Stimulated activated naive CD8-positive, alpha-beta T cell treated with anti-CD3 and anti-CD28 coated beads, Interleukin-15, Interleukin-2, amounts not matched to agents 100 ng/mL and 50 ng/mL, for 24 hours (primary cell): ENCODE results near the gene RFC1.
"Not testable (repeated sequence)": the region's sequence is repeated elsewhere in the genome, so short reads cannot be mapped to it uniquely, and the experiment has no call there.

Experiments
- H3K27ac Mint-ChIP-seq: one replicate; pipeline ENCODE4 v1.8.0; 2021; ENCODE audit warnings: mild to moderate bottlenecking, mixed read lengths
- H3K27me3 Mint-ChIP-seq: one replicate; pipeline ENCODE4 v1.8.0; 2021; ENCODE audit warnings: mixed read lengths
- H3K36me3 Mint-ChIP-seq: one replicate; pipeline ENCODE4 v1.8.0; 2021; ENCODE audit warnings: low read depth, mixed read lengths
- H3K4me1 Mint-ChIP-seq: one replicate; pipeline ENCODE4 v1.8.0; 2021; ENCODE audit warnings: low read depth, mixed read lengths
- H3K4me3 Mint-ChIP-seq: one replicate; pipeline ENCODE4 v1.8.0; 2021; ENCODE audit warnings: mild to moderate bottlenecking, mixed read lengths
- H3K9me3 Mint-ChIP-seq: one replicate; pipeline ENCODE4 v1.8.0; 2021; ENCODE audit warnings: mixed read lengths

Gene RFC1

DNA sequence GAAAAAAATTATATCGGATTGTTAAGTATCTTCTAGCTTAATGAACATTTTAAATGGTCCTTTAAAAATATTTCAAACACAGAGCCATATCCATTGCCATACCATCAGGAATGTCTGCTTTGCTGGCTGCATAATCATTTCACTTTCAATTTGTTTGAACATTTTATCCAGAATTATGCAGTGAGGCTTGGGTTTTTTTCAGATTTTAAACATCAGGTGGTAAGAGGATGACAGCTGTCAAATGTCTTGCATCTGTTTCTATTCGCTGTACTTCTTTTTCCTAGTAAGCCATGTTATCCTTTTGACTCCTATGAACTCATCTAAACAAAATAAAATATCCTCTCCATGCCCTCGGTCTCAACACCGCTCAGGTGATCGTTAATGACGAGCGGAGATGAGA lies 802 bp downstream of the RFC1 start:
- Mint-ChIP-seq H3K4me1 (peaks cover 48% of the 10 kb centered on the region), H3K27ac (peak overlapping the region; percentile 95), H3K4me3 (peak overlapping the region; percentile 99), H3K36me3 (peaks cover 22% of the 10 kb centered on the region), H3K9me3 (peaks cover 2% of the 10 kb centered on the region), H3K27me3 (no peaks in the 10 kb centered on the region)

DNA sequence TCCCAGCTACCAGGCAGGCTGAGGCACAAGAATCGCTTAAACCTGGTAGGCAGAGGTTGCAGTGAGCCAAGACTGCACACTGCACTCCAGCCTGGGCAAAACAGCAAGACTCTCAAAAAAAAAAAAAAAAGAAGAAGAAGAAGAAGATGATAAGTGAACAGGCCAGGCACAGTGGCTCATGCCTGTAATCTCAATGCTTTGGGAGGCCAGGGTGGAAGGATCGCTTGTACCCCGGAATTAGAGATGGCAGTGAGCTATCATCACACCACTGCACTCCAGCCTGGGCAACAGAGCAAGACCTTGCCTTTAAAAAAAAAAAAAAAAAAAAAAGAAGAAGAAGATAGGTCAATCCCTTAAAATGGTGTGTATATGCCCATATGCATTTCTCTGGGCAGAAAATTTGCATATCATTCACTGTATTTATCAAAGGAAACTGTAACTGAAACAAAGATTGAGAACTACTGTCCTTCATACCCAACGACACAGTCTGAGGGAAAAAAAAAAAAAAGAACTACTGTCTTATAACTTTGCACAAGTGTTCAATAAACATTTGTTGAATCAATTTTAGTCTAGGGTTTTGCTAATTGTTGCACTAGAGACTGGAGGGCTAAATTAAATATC lies 2.3 kb downstream of the RFC1 start:
- peaks cover 25% of the 10 kb centered on the region for H3K36me3 Mint-ChIP-seq
- peak overlapping the region; percentile 85 for H3K27ac Mint-ChIP-seq
- H3K4me1 Mint-ChIP-seq = peaks cover 53% of the 10 kb centered on the region
- peak overlapping the region; percentile 99 for H3K4me3 Mint-ChIP-seq
- no peaks in the 10 kb centered on the region for H3K9me3 Mint-ChIP-seq
- H3K27me3 Mint-ChIP-seq = no peaks in the 10 kb centered on the region

DNA sequence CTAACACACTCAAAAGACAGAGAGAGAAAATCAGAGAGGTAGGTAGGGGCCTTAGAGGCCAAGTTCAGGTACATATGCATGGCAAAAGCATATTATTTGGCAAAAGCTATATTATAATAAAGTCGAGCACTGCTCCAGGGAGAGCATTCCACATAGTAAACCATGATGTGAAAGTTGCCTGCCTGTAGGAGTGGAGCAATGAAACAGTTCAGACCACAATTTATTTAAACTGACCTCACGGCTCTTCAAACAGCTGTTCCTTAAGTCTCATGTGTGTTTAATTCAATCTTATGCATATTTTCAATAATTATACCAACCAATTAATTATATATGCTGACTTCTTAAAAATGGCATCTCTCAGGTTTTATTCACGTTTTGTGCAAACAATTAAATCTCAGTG lies 3.3 kb downstream of the RFC1 start:
- H3K9me3 Mint-ChIP-seq = no peaks in the 10 kb centered on the region
- peaks cover 33% of the 10 kb centered on the region for H3K36me3 Mint-ChIP-seq
- peaks cover 64% of the 10 kb centered on the region for H3K4me1 Mint-ChIP-seq
- no peaks in the 10 kb centered on the region for H3K27me3 Mint-ChIP-seq
- peak overlapping the region; percentile 33 for H3K4me3 Mint-ChIP-seq
- peak overlapping the region; percentile 34 for H3K27ac Mint-ChIP-seq

DNA sequence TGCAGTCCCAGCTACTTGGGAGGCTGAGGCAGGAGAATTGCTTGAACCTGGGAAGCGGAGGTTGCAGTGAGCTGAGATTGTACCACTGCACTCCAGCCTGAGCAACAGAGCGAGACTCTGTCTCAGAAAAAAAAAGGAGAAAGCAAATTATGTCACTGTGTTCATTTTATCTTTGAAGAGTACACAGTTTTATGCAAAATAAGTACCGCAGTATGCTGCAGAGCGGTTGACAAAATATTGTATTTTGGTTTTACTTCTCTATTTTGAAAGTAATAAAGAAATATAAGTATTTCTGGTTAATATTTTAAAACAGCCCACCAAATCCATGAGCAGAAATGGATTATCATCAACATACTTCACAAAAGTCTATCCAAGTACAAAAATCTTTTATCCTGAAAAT lies 5.6 kb downstream of the RFC1 start:
- Mint-ChIP-seq H3K36me3 (peaks cover 33% of the 10 kb centered on the region), H3K4me1 (peaks cover 78% of the 10 kb centered on the region)
- H3K27me3 Mint-ChIP-seq, H3K27ac Mint-ChIP-seq, H3K9me3 Mint-ChIP-seq, H3K4me3 Mint-ChIP-seq: not testable (repeated sequence)

DNA sequence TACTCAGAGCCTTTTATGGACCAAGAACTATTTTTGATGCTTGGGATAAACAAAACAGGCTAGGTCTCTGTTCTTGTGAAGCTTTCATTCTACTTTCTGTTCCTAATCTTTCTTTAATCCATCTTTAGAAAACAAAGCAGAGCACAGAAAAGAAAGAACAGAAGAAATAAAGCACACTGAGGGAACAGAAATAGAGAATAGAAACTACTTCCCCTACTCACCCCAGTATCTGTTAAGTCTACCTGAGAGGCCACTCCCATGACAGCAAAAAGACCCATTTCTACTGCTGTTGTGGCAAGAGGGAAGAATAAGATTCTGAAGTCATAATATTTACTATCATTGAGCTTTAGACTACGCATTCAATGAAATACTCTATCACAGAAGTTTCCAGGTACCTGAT lies 9.2 kb downstream of the RFC1 start:
- Mint-ChIP-seq H3K36me3 (peaks cover 33% of the 10 kb centered on the region), H3K4me1 (peaks cover 80% of the 10 kb centered on the region), H3K9me3 (no peaks in the 10 kb centered on the region), H3K4me3 (peak overlapping the region; percentile 48), H3K27ac (peak overlapping the region; percentile 88), H3K27me3 (no peaks in the 10 kb centered on the region)

DNA sequence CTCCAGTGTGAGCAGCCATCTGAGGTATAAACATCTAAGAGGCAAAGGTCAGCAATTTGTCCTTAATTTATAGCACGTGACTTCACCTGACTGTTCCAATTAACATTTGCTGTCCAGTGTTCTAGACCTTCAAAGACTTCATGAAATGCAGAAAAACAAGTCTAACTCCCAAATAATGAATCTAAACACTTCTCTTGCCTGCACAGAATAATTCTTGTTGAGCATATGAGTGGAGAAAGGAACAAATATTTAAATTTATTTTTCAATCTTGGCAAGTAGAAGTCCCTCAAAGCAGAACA lies 12.0 kb downstream of the RFC1 start:
- peak overlapping the region; percentile 81 for H3K4me3 Mint-ChIP-seq
- H3K9me3 Mint-ChIP-seq = peaks cover 3% of the 10 kb centered on the region
- peaks cover 95% of the 10 kb centered on the region for H3K4me1 Mint-ChIP-seq
- peak overlapping the region; percentile 97 for H3K27ac Mint-ChIP-seq
- H3K27me3 Mint-ChIP-seq = no peaks in the 10 kb centered on the region
- H3K36me3 Mint-ChIP-seq = peaks cover 53% of the 10 kb centered on the region

DNA sequence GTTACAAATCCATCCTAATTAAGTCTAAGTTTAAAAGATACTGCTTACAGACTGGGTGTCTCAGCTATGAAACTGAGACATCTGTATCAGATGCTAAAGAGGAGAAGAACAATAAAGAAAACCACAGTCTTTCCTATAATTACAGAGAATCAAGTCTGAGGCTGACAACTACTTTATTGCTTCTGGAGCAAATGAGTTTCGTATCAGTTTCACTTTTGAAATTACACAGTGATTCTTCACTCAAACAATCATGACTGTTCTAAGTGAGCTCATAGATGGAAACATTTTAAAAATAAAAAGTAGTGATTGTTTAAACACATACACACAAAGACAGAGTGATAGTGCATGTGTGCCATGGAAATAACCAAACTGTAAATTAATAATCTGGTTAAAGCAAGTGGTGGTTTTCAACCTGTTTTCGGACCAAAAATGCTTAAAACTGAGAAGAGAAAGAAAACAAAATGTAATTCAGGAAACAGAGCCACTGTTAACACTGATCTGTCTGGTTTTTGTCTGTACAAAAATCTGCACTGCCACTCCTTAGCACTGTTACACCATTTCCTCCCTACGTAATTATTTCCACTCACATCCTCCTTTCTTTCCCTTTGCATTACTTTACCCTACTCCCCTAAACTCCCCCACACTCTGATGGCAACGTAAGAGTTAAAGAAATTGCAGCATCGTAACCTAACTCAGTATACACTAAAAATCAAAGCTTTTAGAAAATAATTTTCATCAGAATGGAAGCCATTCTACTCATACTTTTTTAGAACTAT lies 12.5 kb downstream of the RFC1 start:
- H3K4me3 Mint-ChIP-seq = peak overlapping the region; percentile 81
- peaks cover 52% of the 10 kb centered on the region for H3K36me3 Mint-ChIP-seq
- peak overlapping the region; percentile 97 for H3K27ac Mint-ChIP-seq
- H3K9me3 Mint-ChIP-seq = peaks cover 3% of the 10 kb centered on the region
- peaks cover 95% of the 10 kb centered on the region for H3K4me1 Mint-ChIP-seq
- H3K27me3 Mint-ChIP-seq = no peaks in the 10 kb centered on the region

DNA sequence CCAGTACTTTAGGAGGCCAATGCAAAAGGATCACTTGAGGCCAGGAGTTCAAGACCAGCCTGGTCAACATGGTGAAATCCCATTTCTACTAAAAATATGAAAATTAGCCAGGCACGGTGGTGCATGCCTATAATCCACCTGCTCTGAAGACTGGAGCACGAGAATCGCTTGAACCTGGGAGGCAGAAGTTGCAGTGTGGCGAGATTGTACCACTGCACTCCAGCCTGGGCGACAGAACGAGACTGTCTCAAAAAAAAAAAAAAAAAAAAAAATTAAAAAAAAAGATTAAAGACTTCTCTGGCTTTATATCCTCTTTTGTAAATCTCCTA lies 13.0 kb downstream of the RFC1 start:
- Mint-ChIP-seq H3K27ac (peak overlapping the region; percentile 97), H3K36me3 (peaks cover 52% of the 10 kb centered on the region), H3K4me1 (peaks cover 95% of the 10 kb centered on the region), H3K4me3 (peak overlapping the region; percentile 81)
- not testable (repeated sequence) for H3K27me3 Mint-ChIP-seq, H3K9me3 Mint-ChIP-seq

DNA sequence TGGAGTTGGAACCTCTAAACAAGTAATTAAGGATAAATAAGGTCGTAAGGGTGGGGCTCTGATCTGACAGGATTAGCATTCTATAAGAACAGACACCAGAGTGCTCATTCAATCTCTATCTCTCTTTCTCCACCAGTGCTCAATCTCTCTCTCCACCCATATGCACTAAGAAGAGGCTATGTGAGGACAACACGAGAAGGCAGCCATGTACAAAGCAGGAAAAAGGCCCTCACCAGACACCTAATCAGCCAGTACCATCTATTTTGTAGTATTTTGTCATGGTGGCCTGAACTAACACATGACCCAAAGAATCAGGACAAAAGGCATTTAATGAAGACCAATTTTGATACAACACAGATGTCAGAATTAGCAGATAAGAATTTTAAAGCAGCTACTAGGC lies 16.8 kb downstream of the RFC1 start:
- Mint-ChIP-seq H3K4me3 (no peak overlapping the region), H3K4me1 (peaks cover 74% of the 10 kb centered on the region), H3K36me3 (peaks cover 67% of the 10 kb centered on the region), H3K9me3 (peaks cover 3% of the 10 kb centered on the region), H3K27me3 (no peaks in the 10 kb centered on the region), H3K27ac (peak overlapping the region; percentile 75)

DNA sequence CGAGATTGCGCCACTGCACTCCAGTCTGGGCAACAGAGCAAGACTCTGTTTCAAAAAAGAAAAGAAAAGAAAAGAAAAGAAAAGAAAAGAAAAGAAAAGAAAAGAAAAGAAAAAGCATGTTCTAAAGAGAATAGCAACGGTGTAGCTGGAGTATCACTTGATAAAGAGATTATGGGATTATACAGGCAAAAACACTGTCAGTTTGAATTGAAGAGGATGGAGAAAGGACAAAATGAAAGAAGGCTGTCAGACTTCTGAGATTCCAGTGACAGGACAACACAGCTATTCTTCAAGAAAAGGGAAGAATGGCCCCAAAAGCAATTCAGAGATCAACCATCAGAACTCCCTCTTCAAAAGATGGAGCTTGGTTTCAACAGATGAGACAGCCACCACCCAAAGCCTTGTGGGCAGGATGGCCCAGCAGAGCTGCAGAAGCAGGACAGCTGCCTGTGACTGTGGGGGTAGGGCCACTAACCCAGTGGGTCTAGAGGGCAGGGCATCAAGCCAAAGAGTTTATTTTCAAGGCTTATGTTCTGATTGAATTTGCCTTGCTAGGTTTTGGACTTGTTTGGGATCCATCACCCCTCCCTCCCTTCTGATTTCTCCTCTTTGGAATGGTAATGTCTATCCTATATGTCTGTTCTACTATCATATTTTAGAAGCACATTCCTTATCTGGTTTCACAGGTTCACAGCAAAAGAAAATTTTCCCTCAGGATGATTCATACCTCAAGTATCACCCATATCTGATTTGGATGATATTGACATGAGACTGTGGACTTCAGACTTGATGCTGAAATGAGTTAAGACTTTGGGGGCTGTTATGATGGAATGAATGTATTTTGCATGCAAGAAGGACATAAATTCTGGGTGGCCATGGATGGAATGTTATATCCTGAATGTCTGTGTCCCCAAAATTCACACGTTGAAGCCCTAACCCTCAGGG lies 17.5 kb downstream of the RFC1 start:
- H3K4me3 Mint-ChIP-seq = peak overlapping the region; percentile 55
- peaks cover 3% of the 10 kb centered on the region for H3K9me3 Mint-ChIP-seq
- peaks cover 67% of the 10 kb centered on the region for H3K4me1 Mint-ChIP-seq

DNA sequence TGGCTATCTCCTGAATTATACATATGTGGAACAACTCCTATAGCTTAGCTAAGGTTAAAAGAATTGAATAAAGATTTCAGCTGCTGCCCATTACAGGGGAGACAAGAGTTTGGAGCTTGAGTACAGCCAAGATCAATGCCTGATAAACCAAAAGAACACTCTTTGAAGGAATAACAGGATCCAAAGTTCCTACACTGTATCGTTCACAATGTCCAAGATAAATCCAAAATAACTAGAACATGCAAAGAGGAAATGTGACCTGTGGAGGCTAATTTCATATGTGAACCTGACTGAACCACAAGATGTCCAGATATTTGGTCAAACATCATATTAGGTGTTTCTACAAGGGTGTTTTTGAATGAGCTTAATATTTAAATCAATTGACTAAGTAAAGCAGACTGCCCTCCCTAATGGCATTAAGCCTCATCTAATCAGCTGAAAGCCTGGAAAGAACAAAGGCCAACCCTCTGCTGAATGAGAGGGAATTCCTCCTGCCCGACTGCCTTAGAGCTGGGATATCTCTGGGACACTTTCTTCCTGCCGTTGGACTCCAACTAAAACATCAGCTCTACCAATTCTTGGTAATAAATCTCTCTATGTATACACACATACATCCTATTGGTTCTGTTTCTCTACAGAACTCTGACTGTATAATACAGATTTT lies 19.2 kb downstream of the RFC1 start:
- no peaks in the 10 kb centered on the region for H3K27me3 Mint-ChIP-seq
- peak overlapping the region; percentile 43 for H3K27ac Mint-ChIP-seq
- no peak overlapping the region for H3K4me3 Mint-ChIP-seq
- peaks cover 55% of the 10 kb centered on the region for H3K4me1 Mint-ChIP-seq
- peaks cover 79% of the 10 kb centered on the region for H3K36me3 Mint-ChIP-seq
- H3K9me3 Mint-ChIP-seq = peaks cover 3% of the 10 kb centered on the region

More for the DNA sequence above, 17.5 kb downstream of the RFC1 start:
- H3K27me3 Mint-ChIP-seq = no peaks in the 10 kb centered on the region
- peak overlapping the region; percentile 75 for H3K27ac Mint-ChIP-seq
- peaks cover 67% of the 10 kb centered on the region for H3K36me3 Mint-ChIP-seq

DNA sequence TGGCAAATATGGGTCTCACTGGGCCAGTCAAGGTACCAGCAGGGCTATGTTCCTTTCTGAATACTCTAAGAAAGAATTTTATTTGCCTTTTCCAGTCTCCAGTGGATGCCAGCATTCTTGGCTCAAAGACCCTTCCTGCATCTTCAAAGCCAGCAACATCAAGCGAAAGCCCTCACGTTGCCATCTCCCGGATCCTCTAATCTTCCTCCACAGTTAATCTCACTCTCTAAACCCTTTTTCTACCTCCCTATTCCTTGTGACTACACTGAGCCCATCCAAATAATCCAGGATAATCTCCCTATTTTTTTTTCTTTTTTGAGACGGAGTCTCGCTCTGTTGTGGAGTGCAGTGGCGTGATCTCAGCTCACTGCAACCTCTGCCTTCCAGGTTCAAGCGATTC lies 23.4 kb downstream of the RFC1 start:
- Mint-ChIP-seq H3K4me3 (no peak overlapping the region), H3K9me3 (no peaks in the 10 kb centered on the region), H3K27ac (no peak overlapping the region), H3K4me1 (peaks cover 45% of the 10 kb centered on the region), H3K27me3 (no peaks in the 10 kb centered on the region), H3K36me3 (peaks cover 79% of the 10 kb centered on the region)

DNA sequence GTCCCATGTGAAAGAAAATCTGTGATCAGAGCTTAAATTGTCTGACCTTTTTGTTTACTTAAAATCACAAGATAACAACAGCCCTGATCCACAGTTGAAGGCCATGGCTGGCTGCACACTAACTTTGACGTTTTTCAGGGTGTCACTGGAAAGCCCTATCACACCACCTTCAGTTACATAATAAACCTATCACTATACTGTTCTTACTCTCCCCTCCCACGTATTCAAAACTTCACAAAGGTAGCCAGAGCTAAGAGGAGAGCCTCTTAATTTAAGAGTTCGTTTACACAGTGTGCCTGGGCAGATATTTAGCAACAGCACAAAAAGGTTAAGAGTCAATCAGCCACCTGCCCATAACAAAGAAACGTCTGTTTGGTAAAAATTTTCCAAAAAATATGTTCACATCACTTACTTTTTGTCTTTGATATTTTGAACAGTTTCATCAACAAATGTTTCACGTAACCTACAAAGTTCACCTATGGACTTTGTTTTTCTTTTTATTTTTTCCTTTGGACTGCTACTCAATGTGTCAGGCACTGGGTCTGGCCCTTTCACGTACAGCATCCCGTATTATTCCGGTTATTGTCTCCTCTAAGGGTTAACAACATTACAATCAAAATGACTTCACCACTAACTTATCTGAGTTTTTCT lies 25.0 kb downstream of the RFC1 start:
- Mint-ChIP-seq H3K27me3 (no peaks in the 10 kb centered on the region), H3K4me1 (peaks cover 35% of the 10 kb centered on the region), H3K9me3 (no peaks in the 10 kb centered on the region), H3K27ac (no peak overlapping the region), H3K36me3 (peaks cover 70% of the 10 kb centered on the region), H3K4me3 (no peak overlapping the region)

DNA sequence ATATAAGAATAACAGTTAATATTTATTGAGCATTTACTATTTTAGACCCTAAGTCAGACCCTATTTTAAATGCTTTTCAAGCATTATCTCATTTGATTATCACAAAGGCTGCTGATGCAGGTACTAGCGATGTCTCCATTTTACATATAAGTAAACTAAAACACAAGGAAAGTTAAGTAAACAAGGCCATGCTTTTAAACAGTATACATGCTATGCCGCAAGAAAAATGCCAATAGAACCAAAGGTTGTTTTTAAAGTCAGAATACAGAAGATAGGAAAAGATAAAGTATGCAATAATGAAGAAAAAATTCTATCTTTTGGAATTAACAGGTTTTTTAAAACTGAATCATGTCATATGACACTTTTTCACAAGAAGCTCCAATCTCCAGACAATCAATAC lies 26.2 kb downstream of the RFC1 start:
- H3K4me3 Mint-ChIP-seq = no peak overlapping the region
- H3K9me3 Mint-ChIP-seq = no peaks in the 10 kb centered on the region
- no peak overlapping the region for H3K27ac Mint-ChIP-seq
- H3K36me3 Mint-ChIP-seq = peaks cover 63% of the 10 kb centered on the region
- no peaks in the 10 kb centered on the region for H3K27me3 Mint-ChIP-seq
- peaks cover 46% of the 10 kb centered on the region for H3K4me1 Mint-ChIP-seq
